HG03103 (cell line): ENCODE data around the gene EGLN1.

Source experiments
- ATAC-seq: cut with Tn5 transposase; IDR thresholded peaks from one replicate; pipeline ENCODE4 v1.9.1; 2021; ENCODE audit warnings: low read depth; ENCODE audit not compliant: unreplicated experiment

The EGLN1 gene

GRCh38 chr1:231334952-231335351 lies 87.1 kb downstream of the EGLN1 start:
- no peak for ATAC-seq

- peak; percentile 32 for ATAC-seq
Measured at GRCh38 chr1:231334079-231334666, 87.9 kb downstream of the EGLN1 start.

GRCh38 chr1:231332761-231333160 lies 89.3 kb downstream of the EGLN1 start:
- ATAC-seq, result no peak

GRCh38 chr1:231329483-231329882 lies 92.6 kb downstream of the EGLN1 start:
- ATAC-seq, result no peak

GRCh38 chr1:231327617-231328016 lies 94.5 kb downstream of the EGLN1 start:
- no peak for ATAC-seq

GRCh38 chr1:231326248-231326647 lies 95.8 kb downstream of the EGLN1 start:
- no peak for ATAC-seq

GRCh38 chr1:231324660-231325059 lies 97.4 kb downstream of the EGLN1 start:
- no peak for ATAC-seq

GRCh38 chr1:231322880-231323530 lies 99.1 kb downstream of the EGLN1 start:
- ATAC-seq, result no peak

- no peak for ATAC-seq
Measured at GRCh38 chr1:231319080-231319479, 103.0 kb downstream of the EGLN1 start.

- no peak for ATAC-seq
Measured at GRCh38 chr1:231318568-231318967, 103.5 kb downstream of the EGLN1 start.

- ATAC-seq, result no peak
Measured at GRCh38 chr1:231318015-231318355, 104.1 kb downstream of the EGLN1 start.

GRCh38 chr1:231317306-231318014 lies 104.6 kb downstream of the EGLN1 start:
- ATAC-seq, result no peak

GRCh38 chr1:231315887-231316286 lies 106.2 kb downstream of the EGLN1 start:
- peak; percentile 94 for ATAC-seq
